Smooth muscle cell (in vitro differentiated cells): ENCODE measurements around the gene NKX2-2. TPM values are rescaled to one million over a fixed set of nuclear protein-coding genes. Genes with fewer than 3 reads are reported as not detected.
A peak's percentile ranks its signal among the peaks of the same experiment; 100 is the strongest.

Experiments used
- DNase-seq: peaks from one replicate; lab custom pipeline; 2025; ENCODE audit not compliant: unreplicated experiment; lab: John Stamatoyannopoulos, UW
- H2AFZ ChIP-seq: fragments of 200-600 bp; sonication (generic); 2 replicates; pipeline ENCODE4 v1.6.0; 2016; ENCODE audit warnings: antibody characterized with exemption, low read depth, mild to moderate bottlenecking
- H3F3A ChIP-seq: fragments of 200-600 bp; sonication (generic); 2 replicates; pipeline ENCODE4 v1.6.0; 2017; ENCODE audit warnings: antibody characterized with exemption, low read depth
- H3K27ac ChIP-seq: fragments of 200-600 bp; sonication (generic); 2 replicates; pipeline ENCODE4 v1.5.1; 2016; ENCODE audit warnings: low read depth, mild to moderate bottlenecking
- H3K27me3 ChIP-seq: fragments of 200-600 bp; sonication (generic); 2 replicates; pipeline ENCODE4 v1.6.1; 2016; ENCODE audit warnings: low read depth, mild to moderate bottlenecking
- H3K36me3 ChIP-seq: fragments of 200-600 bp; sonication (generic); 2 replicates; pipeline ENCODE4 v1.5.1; 2016; ENCODE audit warnings: low read depth
- H3K4me1 ChIP-seq: fragments of 200-600 bp; sonication (generic); 2 replicates; pipeline ENCODE4 v1.5.1; 2016; ENCODE audit warnings: low read depth
- H3K4me2 ChIP-seq: fragments of 200-600 bp; sonication (generic); 2 replicates; pipeline ENCODE4 v1.6.0; 2016; ENCODE audit warnings: mild to moderate bottlenecking
- H3K4me3 ChIP-seq: fragments of 200-600 bp; sonication (generic); 2 replicates; pipeline ENCODE4 v1.5.1; 2016; ENCODE audit warnings: mild to moderate bottlenecking
- H3K79me2 ChIP-seq: fragments of 200-600 bp; sonication (generic); 2 replicates; pipeline ENCODE4 v1.6.0; 2016; ENCODE audit warnings: low read depth, mild to moderate bottlenecking
- H3K9ac ChIP-seq: fragments of 200-600 bp; sonication (generic); 2 replicates; pipeline ENCODE4 v1.6.0; 2016; ENCODE audit warnings: low read depth
- H3K9me3 ChIP-seq: fragments of 200-600 bp; sonication (generic); replicated peaks from 2 replicates; pipeline ENCODE4 v1.5.1; 2016; ENCODE audit warnings: low read depth
- H4K20me1 ChIP-seq: fragments of 200-600 bp; sonication (generic); 2 replicates; pipeline ENCODE4 v1.6.0; 2016; ENCODE audit warnings: low read depth
- WGBS: methylation state at CpG from one replicate; pipeline ENCODE4 v1.1.7; 2016; ENCODE audit warnings: low lambda C conversion rate; 5-methylcytosine and 5-hydroxymethylcytosine counted together
- polyA plus RNA-seq: library from polyadenylated mRNA; unstranded; fragments of >200 nt; fragmentation: Nextera tagmentation; extraction: Ambion mirVana; gene quantifications from 2 replicates; pipeline ENCODE4 v1.2.1, GENCODE V29; 2016
- total RNA-seq: library from RNA; depleted of rRNA; stranded (reverse); fragments of >200 nt; gene quantifications from 2 replicates; pipeline ENCODE4 v1.2.3, GENCODE V29; 2014
- TF ChIP-seq, protein P1 (sequence below): fragments of 200-600 bp; sonication (generic); IDR thresholded peaks from 2 replicates; pipeline ENCODE4 v1.5.1; 2017; ENCODE audit warnings: borderline replicate concordance, mild to moderate bottlenecking, antibody characterized with exemption; ENCODE audit not compliant: insufficient read depth, poor library complexity, severe bottlenecking

NKX2-2 gene
- total and polyA plus RNA-seq, 2 experiments from 2014 or later = not detected

DNA sequence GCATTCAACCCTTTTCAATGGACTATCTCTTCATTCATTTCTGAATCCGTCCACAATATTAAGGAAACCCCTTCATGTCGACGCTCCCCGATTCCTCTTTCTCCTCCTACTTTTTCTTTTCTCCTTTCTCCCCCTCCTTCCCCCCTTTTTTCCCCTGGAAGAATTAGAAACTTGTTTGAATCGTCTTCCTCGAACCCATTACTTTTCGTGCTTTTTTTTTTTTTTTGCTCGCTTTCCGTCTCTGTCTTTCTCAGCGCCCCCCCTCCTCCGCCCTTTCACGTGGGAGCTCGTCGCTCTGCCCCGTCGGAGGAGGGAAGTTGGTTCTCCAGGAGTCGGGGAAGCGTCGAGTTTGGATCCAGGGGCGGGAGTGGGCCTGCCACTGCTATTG is 2.3 kb upstream of the NKX2-2 start:
- Histone ChIP-seq H3K4me2 (peak overlapping the region; percentile 5), H2AFZ (no peak overlapping the region)
- no peak for DNase-seq

DNA sequence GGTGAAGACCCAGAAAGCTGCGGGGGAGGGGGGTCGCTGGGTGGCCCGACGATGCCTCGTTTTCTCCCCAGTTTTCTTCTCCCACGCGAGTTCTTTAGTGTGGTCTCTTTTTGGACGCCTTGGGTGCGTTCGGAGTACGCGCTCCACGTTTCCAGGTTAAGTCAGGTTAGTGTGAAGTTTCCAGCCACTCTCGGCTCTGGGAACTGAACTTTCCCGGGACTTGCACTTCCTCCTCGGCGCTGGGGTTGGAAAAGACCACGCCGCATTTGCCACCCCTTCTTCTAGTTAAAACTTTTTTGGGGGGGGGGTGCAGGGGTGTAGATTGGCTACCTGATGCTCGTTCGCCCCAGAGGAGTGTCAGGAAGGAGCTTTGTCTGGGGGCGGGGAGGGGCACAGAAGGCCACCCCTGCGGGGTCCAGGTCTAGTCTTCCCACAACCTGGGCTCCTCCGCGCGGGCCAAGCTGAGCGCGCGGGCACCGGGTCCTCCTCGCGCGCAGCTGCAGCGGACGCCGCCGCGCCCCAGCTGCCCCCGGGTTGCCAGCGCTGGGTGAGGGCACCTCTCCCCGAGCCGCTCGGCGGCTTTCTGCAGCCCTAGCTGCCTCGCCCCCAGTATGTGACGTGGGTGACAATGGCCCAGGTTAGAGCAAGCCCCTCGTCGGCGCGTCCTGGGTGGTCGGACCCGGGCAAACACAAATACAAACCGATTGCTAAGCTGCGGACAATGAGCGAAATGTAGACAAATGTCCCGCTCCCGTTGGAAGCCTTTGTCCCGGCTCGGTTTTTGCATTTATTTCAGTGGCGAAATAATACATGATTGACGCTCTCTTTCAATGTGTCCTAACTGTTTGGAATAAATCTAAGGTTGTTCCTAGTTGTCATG is 1.7 kb upstream of the NKX2-2 start:
- H2AFZ ChIP-seq = no peak overlapping the region
- H3K27ac ChIP-seq = no peak overlapping the region
- TF ChIP-seq, protein P1, sequence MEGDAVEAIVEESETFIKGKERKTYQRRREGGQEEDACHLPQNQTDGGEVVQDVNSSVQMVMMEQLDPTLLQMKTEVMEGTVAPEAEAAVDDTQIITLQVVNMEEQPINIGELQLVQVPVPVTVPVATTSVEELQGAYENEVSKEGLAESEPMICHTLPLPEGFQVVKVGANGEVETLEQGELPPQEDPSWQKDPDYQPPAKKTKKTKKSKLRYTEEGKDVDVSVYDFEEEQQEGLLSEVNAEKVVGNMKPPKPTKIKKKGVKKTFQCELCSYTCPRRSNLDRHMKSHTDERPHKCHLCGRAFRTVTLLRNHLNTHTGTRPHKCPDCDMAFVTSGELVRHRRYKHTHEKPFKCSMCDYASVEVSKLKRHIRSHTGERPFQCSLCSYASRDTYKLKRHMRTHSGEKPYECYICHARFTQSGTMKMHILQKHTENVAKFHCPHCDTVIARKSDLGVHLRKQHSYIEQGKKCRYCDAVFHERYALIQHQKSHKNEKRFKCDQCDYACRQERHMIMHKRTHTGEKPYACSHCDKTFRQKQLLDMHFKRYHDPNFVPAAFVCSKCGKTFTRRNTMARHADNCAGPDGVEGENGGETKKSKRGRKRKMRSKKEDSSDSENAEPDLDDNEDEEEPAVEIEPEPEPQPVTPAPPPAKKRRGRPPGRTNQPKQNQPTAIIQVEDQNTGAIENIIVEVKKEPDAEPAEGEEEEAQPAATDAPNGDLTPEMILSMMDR = no peak
- H3K79me2 ChIP-seq = no peaks in the 10 kb centered on the region
- 1% methylated on average over 49 of the region's 61 CpGs for WGBS
- H3K9ac ChIP-seq = no peak overlapping the region
- no peaks in the 10 kb centered on the region for H3K36me3 ChIP-seq
- DNase-seq = no peak
- no peaks in the 10 kb centered on the region for H3K9me3 ChIP-seq
- H3K4me1 ChIP-seq = peaks cover 32% of the 10 kb centered on the region
- no peaks in the 10 kb centered on the region for H3F3A ChIP-seq
- H3K27me3 ChIP-seq = peaks cover 100% of the 10 kb centered on the region
- H3K4me2 ChIP-seq = peak overlapping the region; percentile 5
- H3K4me3 ChIP-seq = no peak overlapping the region
- no peaks in the 10 kb centered on the region for H4K20me1 ChIP-seq

More for the DNA sequence above, 2.3 kb upstream of the NKX2-2 start:
- Histone ChIP-seq H3K9me3 (no peaks in the 10 kb centered on the region), H3F3A (no peaks in the 10 kb centered on the region), H3K27ac (no peak overlapping the region), H4K20me1 (no peaks in the 10 kb centered on the region), H3K9ac (no peak overlapping the region), H3K4me1 (peaks cover 25% of the 10 kb centered on the region), H3K27me3 (peaks cover 100% of the 10 kb centered on the region), H3K36me3 (no peaks in the 10 kb centered on the region), H3K4me3 (no peak overlapping the region), H3K79me2 (no peaks in the 10 kb centered on the region)
- WGBS = 2% methylated on average over 20 of the region's 20 CpGs
- TF ChIP-seq, protein P1 = no peak

DNA sequence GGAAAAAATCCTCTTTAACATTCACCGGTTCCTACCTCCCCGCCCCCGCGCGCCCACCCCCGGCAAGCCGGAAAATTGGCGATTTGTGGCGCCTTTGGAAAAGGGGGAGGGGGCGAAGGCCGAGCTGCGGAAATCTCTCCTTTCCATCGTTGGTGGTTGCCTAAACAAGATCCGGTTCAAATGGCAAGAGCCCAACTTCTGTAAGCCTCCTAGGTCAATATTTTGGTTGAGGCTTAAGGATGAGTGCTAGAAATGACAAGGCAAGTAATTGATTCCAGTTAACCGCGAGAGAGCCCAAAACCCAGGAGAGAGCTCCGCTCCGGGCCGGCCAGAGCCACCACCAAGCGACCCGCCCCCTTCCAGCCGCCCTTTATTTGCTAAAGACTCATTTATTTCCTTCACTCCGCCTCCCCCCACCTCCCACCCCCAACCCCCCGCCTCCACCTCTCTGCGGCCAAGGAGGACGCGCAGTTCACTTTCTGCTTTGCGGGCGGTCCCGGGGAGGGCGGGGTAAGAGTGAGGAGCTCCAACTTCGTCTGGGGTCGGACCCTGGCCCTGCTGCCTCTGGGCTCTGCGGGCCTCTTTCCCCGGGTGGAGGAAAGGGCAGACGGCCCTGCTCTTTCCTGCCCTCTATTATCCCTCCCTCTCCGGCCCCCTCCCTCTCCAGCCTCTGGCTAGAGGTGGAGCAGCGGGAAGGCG is 838 bp upstream of the NKX2-2 start:
- H3F3A ChIP-seq = no peaks in the 10 kb centered on the region
- no peaks in the 10 kb centered on the region for H4K20me1 ChIP-seq
- no peak overlapping the region for H3K4me3 ChIP-seq
- no peaks in the 10 kb centered on the region for H3K79me2 ChIP-seq
- no peak overlapping the region for H2AFZ ChIP-seq
- H3K9ac ChIP-seq = no peak overlapping the region
- H3K27ac ChIP-seq = no peak overlapping the region
- TF ChIP-seq, protein P1 = no peak
- peak overlapping the region; percentile 48 for H3K4me2 ChIP-seq
- H3K36me3 ChIP-seq = no peaks in the 10 kb centered on the region
- no peaks in the 10 kb centered on the region for H3K9me3 ChIP-seq
- H3K27me3 ChIP-seq = peaks cover 100% of the 10 kb centered on the region
- no peak for DNase-seq
- 4% methylated on average over 27 of the region's 39 CpGs for WGBS
- H3K4me1 ChIP-seq = peaks cover 40% of the 10 kb centered on the region
